H1 (cell line): ENCODE results near the gene EYA4. TPM values are rescaled to one million over a fixed set of nuclear protein-coding genes. Genes with fewer than 3 reads are reported as not detected.

Source experiments
- CTCF ChIA-PET: fragments of 300-600 bp; sonication (Branson Sonifier 250); formaldehyde crosslinking; loops from one replicate; lab custom pipeline; 2021; ENCODE audit not compliant: partially characterized antibody; lab: Charles Lee
- POLR2A ChIA-PET: fragments of 300-600 bp; sonication (Branson Sonifier 250); formaldehyde crosslinking; loops from one replicate; lab custom pipeline; 2021; ENCODE audit warnings: inconsistent platforms; ENCODE audit not compliant: partially characterized antibody; lab: Charles Lee
- DNase-seq, 2 experiments: peaks; one replicate each; pipeline versions ENCODE4 v3.0.0 to v3.0.0-alpha.2; 2010 to 2022; ENCODE audit warnings: low spot score in 2 of 2, low read depth in 1 of 2, mixed read lengths in 1 of 2
- FAIRE-seq: peaks from 2 replicates; lab custom pipeline; 2011; peaks lifted over from hg19 to GRCh38; lab: Jason Lieb, UNC
- H2AFZ ChIP-seq: 2 replicates; pipeline ENCODE4 v1.8.1; 2012; ENCODE audit warnings: low read length, inconsistent platforms
- H2AK5ac ChIP-seq: 2 replicates; pipeline ENCODE4 v1.6.1; 2013; ENCODE audit warnings: low read depth, low read length
- H2BK120ac ChIP-seq: replicated peaks from 2 replicates; pipeline ENCODE3; 2013; ENCODE audit warnings: low read depth, low read length, inconsistent platforms
- H2BK12ac ChIP-seq: 2 replicates; pipeline ENCODE4 v1.6.1; 2013; ENCODE audit warnings: low read depth, low read length
- H2BK15ac ChIP-seq: 2 replicates; pipeline ENCODE4 v1.6.1; 2013; ENCODE audit warnings: low read length
- H2BK20ac ChIP-seq: 2 replicates; pipeline ENCODE4 v1.6.1; 2013; ENCODE audit warnings: low read length
- H2BK5ac ChIP-seq: 2 replicates; pipeline ENCODE4 v1.6.1; 2013; ENCODE audit warnings: low read depth, low read length
- H3K14ac ChIP-seq: 2 replicates; pipeline ENCODE4 v1.6.1; 2013; ENCODE audit warnings: inconsistent platforms; ENCODE audit not compliant: insufficient read length
- H3K18ac ChIP-seq: 2 replicates; pipeline ENCODE4 v1.6.1; 2013; ENCODE audit warnings: low read length; ENCODE audit errors: extremely low read depth
- H3K23ac ChIP-seq: 2 replicates; pipeline ENCODE4 v1.6.1; 2013; ENCODE audit warnings: inconsistent platforms; ENCODE audit not compliant: insufficient read length
- H3K23me2 ChIP-seq: 2 replicates; pipeline ENCODE4 v1.6.1; 2013; ENCODE audit warnings: low read depth, low read length
- H3K27ac ChIP-seq: 2 replicates; pipeline ENCODE4 v1.6.1; 2011; ENCODE audit warnings: low read depth, low read length, inconsistent platforms
- H3K27me3 ChIP-seq, 4 experiments: replicated peaks in 1 of 4; 1 replicate in 1 of 4; 2 replicates in 3 of 4; pipeline versions ENCODE4 v1.6.1 to v1.8.1; 2011 to 2013; ENCODE audit warnings: low read length in 3 of 4, mild to moderate bottlenecking in 3 of 4, inconsistent platforms in 2 of 4, mixed read lengths in 2 of 4, moderate library complexity in 1 of 4; ENCODE audit not compliant: control insufficient read depth in 3 of 4, insufficient read depth in 3 of 4; ENCODE audit errors: extremely low read depth in 1 of 4
- H3K36me3 ChIP-seq, 4 experiments: 2 replicates each; pipeline versions ENCODE4 v1.6.1 to v1.8.1; 2011 to 2013; ENCODE audit warnings: mild to moderate bottlenecking in 4 of 4, low read length in 3 of 4, moderate library complexity in 2 of 4, control low read depth in 1 of 4, inconsistent platforms in 1 of 4; ENCODE audit not compliant: insufficient read depth in 4 of 4, control insufficient read depth in 2 of 4
- H3K4ac ChIP-seq: replicated peaks from 2 replicates; pipeline ENCODE3; 2013; ENCODE audit warnings: low read length, low read depth, mixed read lengths, inconsistent platforms; ENCODE audit not compliant: insufficient read length
- H3K4me1 ChIP-seq, 4 experiments: replicated peaks in 1 of 4; 1 replicate in 1 of 4; 2 replicates in 3 of 4; pipeline versions ENCODE4 v1.6.1 to v1.8.1; 2011 to 2013; ENCODE audit warnings: low read length in 3 of 4, inconsistent platforms in 2 of 4, mixed read lengths in 1 of 4; ENCODE audit not compliant: insufficient read depth in 4 of 4, control insufficient read depth in 3 of 4
- H3K4me2 ChIP-seq, 2 experiments: 2 replicates each; pipeline versions ENCODE4 v1.6.1 to v1.8.1; 2011 to 2013; ENCODE audit warnings: low read depth in 2 of 2, low read length in 2 of 2, control low read depth in 1 of 2, inconsistent platforms in 1 of 2, mild to moderate bottlenecking in 1 of 2; ENCODE audit not compliant: insufficient read depth in 1 of 2
- H3K4me3 ChIP-seq, 4 experiments: fragments of 200-600, 300-600 bp in 1 of 4; sonication (generic), shearing (Covaris generic), sonication (Bioruptor Twin) in 1 of 4; 2 replicates each; pipeline versions ENCODE4 v1.5.1 to v1.8.1; 2011 to 2016; ENCODE audit warnings: low read length in 4 of 4, low read depth in 3 of 4, control low read depth in 2 of 4, inconsistent platforms in 2 of 4, mild to moderate bottlenecking in 2 of 4, mixed read lengths in 1 of 4, moderate library complexity in 1 of 4; ENCODE audit not compliant: insufficient read depth in 2 of 4; ENCODE audit errors: extremely low read depth in 1 of 4
- H3K56ac ChIP-seq: replicated peaks from 2 replicates; pipeline ENCODE3; 2013; ENCODE audit warnings: low read depth, mild to moderate bottlenecking, mixed read lengths, low read length, inconsistent platforms; ENCODE audit not compliant: insufficient read length
- H3K79me1 ChIP-seq: 2 replicates; pipeline ENCODE4 v1.6.1; 2013; ENCODE audit warnings: low read depth, low read length, control low read depth
- H3K79me2 ChIP-seq, 2 experiments: 2 replicates each; pipeline versions ENCODE4 v1.6.1 to v1.8.1; 2012 to 2013; ENCODE audit warnings: low read length in 2 of 2, mild to moderate bottlenecking in 2 of 2, inconsistent platforms in 1 of 2; ENCODE audit not compliant: insufficient read depth in 2 of 2, control insufficient read depth in 1 of 2
- H3K9ac ChIP-seq, 4 experiments: replicated peaks in 1 of 4; 1 replicate in 1 of 4; 2 replicates in 3 of 4; pipeline versions ENCODE4 v1.6.1 to v1.8.1; 2011 to 2013; ENCODE audit warnings: low read depth in 3 of 4, low read length in 3 of 4, control low read depth in 2 of 4, mild to moderate bottlenecking in 2 of 4, moderate library complexity in 2 of 4, inconsistent platforms in 1 of 4; ENCODE audit errors: extremely low read depth in 1 of 4
- H3K9me3 ChIP-seq, 2 experiments: 2 replicates each; pipeline versions ENCODE4 v1.6.1 to v1.8.1; 2012 to 2013; ENCODE audit warnings: mild to moderate bottlenecking in 2 of 2, moderate library complexity in 2 of 2, control low read depth in 1 of 2, inconsistent platforms in 1 of 2, low read depth in 1 of 2, low read length in 1 of 2, mixed read lengths in 1 of 2; ENCODE audit not compliant: insufficient read depth in 2 of 2
- H4K20me1 ChIP-seq, 2 experiments: replicated peaks in 1 of 2; 2 replicates each; pipeline versions ENCODE3 to v1.8.1; 2011 to 2013; ENCODE audit warnings: inconsistent platforms in 2 of 2, low read length in 2 of 2, mild to moderate bottlenecking in 1 of 2; ENCODE audit not compliant: insufficient read depth in 2 of 2, control insufficient read depth in 1 of 2
- H4K5ac ChIP-seq: 2 replicates; pipeline ENCODE4 v1.6.1; 2013; ENCODE audit warnings: low read length, low read depth, mixed read lengths, inconsistent platforms; ENCODE audit not compliant: insufficient read length
- H4K8ac ChIP-seq: 2 replicates; pipeline ENCODE4 v1.8.0; 2013; ENCODE audit warnings: mild to moderate bottlenecking, moderate library complexity, low read length, inconsistent platforms; ENCODE audit not compliant: insufficient read depth; ENCODE audit errors: extremely low read depth
- H4K91ac ChIP-seq: replicated peaks from 2 replicates; pipeline ENCODE3; 2013; ENCODE audit warnings: low read length, mixed read lengths, inconsistent platforms; ENCODE audit not compliant: insufficient read length
- CTCF ChIP-seq, 3 experiments: IDR thresholded peaks; 1 replicate in 2 of 3; 2 replicates in 1 of 3; pipeline versions ENCODE4 v1.5.1 to v1.6.1; 2011; ENCODE audit warnings: low read length in 3 of 3, mild to moderate bottlenecking in 3 of 3, inconsistent platforms in 2 of 3, low read depth in 1 of 3, moderate library complexity in 1 of 3; ENCODE audit not compliant: insufficient read depth in 1 of 3; ENCODE audit errors: control extremely low read depth in 1 of 3
- WGBS, 2 experiments: shearing (Covaris generic) in 1 of 2; methylation state at CpG; one replicate each; pipeline versions ENCODE4 v1.1.6 to v1.1.7; 2013 to 2015; ENCODE audit warnings: low lambda C conversion rate in 2 of 2, mixed read lengths in 2 of 2, inconsistent platforms in 1 of 2, low coverage in 1 of 2, missing lambda C conversion rate in 1 of 2; ENCODE audit not compliant: insufficient replicate concordance in 2 of 2, insufficient coverage in 1 of 2, insufficient read length in 1 of 2; ENCODE audit errors: extremely low coverage in 1 of 2, missing lambda C conversion rate in 1 of 2; 5-methylcytosine and 5-hydroxymethylcytosine counted together
- polyA plus RNA-seq, 7 experiments: library from polyadenylated mRNA; depleted of rRNA in 3 of 7; stranded (reverse) in 5 of 7; unstranded in 2 of 7; fragments of >200 nt in 5 of 7; fragments of 200-250 nt in 2 of 7; gene quantifications; 1 replicate in 5 of 7; 2 replicates in 1 of 7; 4 replicates in 1 of 7; pipeline versions ENCODE4 v1.2.1 to v1.2.3, GENCODE V29; 2011 to 2013; ENCODE audit warnings: missing spikeins in 2 of 7, mixed read lengths in 2 of 7
- total RNA-seq: library from RNA; stranded (reverse); fragmentation: NEBNext Ultra II Directional; extraction: Animal tissue kit (Norgen Biotek cat#: 25700); gene quantifications from 2 replicates; pipeline ENCODE4 v1.2.1, GENCODE V29; 2021

The EYA4 gene
- total and polyA plus RNA-seq, 2 of the 8 experiments (the other 6 are each of a cell fraction or from before 2014, with no cell fraction given), result 0.06 to 0.17 TPM

- no peak overlapping the region for H4K5ac ChIP-seq
- no peak overlapping the region for H3K9ac ChIP-seq
- ChIA-PET CTCF (interaction anchor here (0.6 to 2.1 kb wide), 4 partner anchors 10 to 364 kb away, joined by 3 to 7 read pairs (median 5); no protein-coding TSS in a partner anchor), POLR2A (no interaction called here)
- no peak overlapping the region for H2AK5ac ChIP-seq
- H3K79me1 ChIP-seq, result no peaks in the 10 kb centered on the region
- no peak overlapping the region for H3K18ac ChIP-seq
- no peak overlapping the region for H4K91ac ChIP-seq
- FAIRE-seq (no peak), DNase-seq (no peak)
- H2AFZ ChIP-seq, result no peak overlapping the region
- no peaks in the 10 kb centered on the region for H3K79me2 ChIP-seq
- no peaks in the 10 kb centered on the region for H3K23me2 ChIP-seq
- H3K56ac ChIP-seq, result no peak overlapping the region
- no peak overlapping the region for H2BK12ac ChIP-seq
- no peaks in the 10 kb centered on the region for H4K20me1 ChIP-seq
- H3K27me3 ChIP-seq, result no peaks in the 10 kb centered on the region
- no peak overlapping the region for H3K4ac ChIP-seq
- no peak overlapping the region for H3K4me3 ChIP-seq
- no peak overlapping the region for H3K27ac ChIP-seq
- H3K14ac ChIP-seq, result no peak overlapping the region
- H2BK120ac ChIP-seq, result no peak overlapping the region
- H3K36me3 ChIP-seq, result no peaks in the 10 kb centered on the region
- H2BK20ac ChIP-seq, result no peak overlapping the region
- no peak overlapping the region for H2BK5ac ChIP-seq
- no peak overlapping the region for H3K4me2 ChIP-seq
- WGBS, 2 experiments, result 81% methylated on average over 2 of the region's 2 CpGs; no CpG with 5 or more reads in 1 of the 2 experiments
- H4K8ac ChIP-seq, result no peak overlapping the region
- no peak overlapping the region for H3K23ac ChIP-seq
- peaks cover 4 to 13% of the 10 kb centered on the region in 2 experiments; a peak in 3 of 4 replicates for H3K9me3 ChIP-seq
- no peaks in the 10 kb centered on the region for H3K4me1 ChIP-seq
- H2BK15ac ChIP-seq, result no peak overlapping the region
- TF ChIP-seq CTCF (IDR thresholded peaks at IDR 0.05; ENCODE audit: control extremely low read depth in 1 of 3, insufficient read depth in 1 of 3, low read depth in 1 of 3, low read length in 3 of 3), result no peak
These were observed 318.8 kb downstream of the EYA4 start for GRCh38 chr6:133559926-133560325.
